Activated CD4-positive, alpha-beta T cell treated with anti-CD3 and anti-CD28 coated beads, Interleukin-2, amount 10 ng/mL, durations not matched to agents 7 days and 5 days (primary cell): ENCODE measurements around the gene ZP4. TPM values are rescaled to one million over a fixed set of nuclear protein-coding genes. Genes with fewer than 3 reads are reported as not detected.

ENCODE experiments used
- CTCF ChIA-PET: fragments of 350-600 bp; sonication (Branson Sonifier 250); formaldehyde crosslinking; loops from one replicate; lab custom pipeline; 2021; ENCODE audit warnings: antibody characterized with exemption; lab: Charles Lee
- POLR2A ChIA-PET: fragments of 350-600 bp; sonication (Branson Sonifier 250); formaldehyde crosslinking; loops from one replicate; lab custom pipeline; 2021; ENCODE audit warnings: antibody characterized with exemption; lab: Charles Lee
- DNase-seq: peaks from one replicate; pipeline ENCODE4 v3.0.0-alpha.2; 2020
- H3K27ac Mint-ChIP-seq: one replicate; pipeline ENCODE4 v1.8.0; 2021; ENCODE audit warnings: mild to moderate bottlenecking, moderate library complexity, mixed read lengths
- H3K27me3 Mint-ChIP-seq: one replicate; pipeline ENCODE4 v1.8.0; 2021; ENCODE audit warnings: mixed read lengths
- H3K36me3 Mint-ChIP-seq: one replicate; pipeline ENCODE4 v1.8.0; 2021; ENCODE audit warnings: low read depth, mixed read lengths
- H3K4me1 Mint-ChIP-seq: one replicate; pipeline ENCODE4 v1.8.0; 2021; ENCODE audit warnings: mixed read lengths
- H3K4me3 Mint-ChIP-seq: one replicate; pipeline ENCODE4 v1.8.0; 2021; ENCODE audit warnings: mild to moderate bottlenecking, moderate library complexity, mixed read lengths
- H3K9me3 Mint-ChIP-seq: one replicate; pipeline ENCODE4 v1.8.0; 2021; ENCODE audit warnings: mixed read lengths
- total RNA-seq, 2 experiments: library from RNA; stranded (reverse); gene quantifications; one replicate each; pipeline ENCODE4 v1.2.3, GENCODE V29; 2021

Gene ZP4
- total RNA-seq, 2 experiments from 2014 or later, result not detected

- Mint-ChIP-seq H3K27me3 (no peaks in the 10 kb centered on the region), H3K4me3 (no peak overlapping the region), H3K4me1 (no peaks in the 10 kb centered on the region), H3K9me3 (peaks cover 4% of the 10 kb centered on the region), H3K36me3 (no peaks in the 10 kb centered on the region), H3K27ac (no peak overlapping the region)
- DNase-seq, result no peak
- ChIA-PET CTCF (no interaction called here), POLR2A (no interaction called here)
Observed at GRCh38 chr1:237895630-237896029, 4.9 kb upstream of the ZP4 start.

GRCh38 chr1:237894131-237894530 is 3.4 kb upstream of the ZP4 start:
- Mint-ChIP-seq H3K4me1 (no peaks in the 10 kb centered on the region), H3K27me3 (no peaks in the 10 kb centered on the region), H3K27ac (no peak overlapping the region), H3K4me3 (no peak overlapping the region), H3K36me3 (no peaks in the 10 kb centered on the region), H3K9me3 (peaks cover 4% of the 10 kb centered on the region)
- CTCF ChIA-PET, result no interaction called here
- POLR2A ChIA-PET, result no interaction called here
- no peak for DNase-seq

GRCh38 chr1:237891979-237892378 is 1.3 kb upstream of the ZP4 start:
- H3K4me3 Mint-ChIP-seq, result no peak overlapping the region
- DNase-seq, result no peak
- CTCF ChIA-PET, result no interaction called here
- H3K4me1 Mint-ChIP-seq, result no peaks in the 10 kb centered on the region
- H3K36me3 Mint-ChIP-seq, result no peaks in the 10 kb centered on the region
- POLR2A ChIA-PET, result no interaction called here
- no peaks in the 10 kb centered on the region for H3K9me3 Mint-ChIP-seq
- H3K27me3 Mint-ChIP-seq, result no peaks in the 10 kb centered on the region
- no peak overlapping the region for H3K27ac Mint-ChIP-seq

- H3K4me3 Mint-ChIP-seq, result no peak overlapping the region
- H3K36me3 Mint-ChIP-seq, result no peaks in the 10 kb centered on the region
- no peak for DNase-seq
- CTCF ChIA-PET, result no interaction called here
- POLR2A ChIA-PET, result no interaction called here
- no peaks in the 10 kb centered on the region for H3K27me3 Mint-ChIP-seq
- no peak overlapping the region for H3K27ac Mint-ChIP-seq
- no peaks in the 10 kb centered on the region for H3K4me1 Mint-ChIP-seq
- H3K9me3 Mint-ChIP-seq, result no peaks in the 10 kb centered on the region
Observed at GRCh38 chr1:237891266-237891665, 544 bp upstream of the ZP4 start.

GRCh38 chr1:237890416-237890815 is 306 bp downstream of the ZP4 start:
- CTCF ChIA-PET, result no interaction called here

GRCh38 chr1:237888143-237888542 is 2.6 kb downstream of the ZP4 start:
- no peaks in the 10 kb centered on the region for H3K4me1 Mint-ChIP-seq
- no peaks in the 10 kb centered on the region for H3K9me3 Mint-ChIP-seq
- H3K36me3 Mint-ChIP-seq, result no peaks in the 10 kb centered on the region
- H3K4me3 Mint-ChIP-seq, result no peak overlapping the region
- DNase-seq, result no peak
- no peak overlapping the region for H3K27ac Mint-ChIP-seq
- POLR2A ChIA-PET, result no interaction called here
- H3K27me3 Mint-ChIP-seq, result no peaks in the 10 kb centered on the region
- CTCF ChIA-PET, result no interaction called here

More at GRCh38 chr1:237890416-237890815, 306 bp downstream of the ZP4 start:
- Mint-ChIP-seq H3K4me1 (no peaks in the 10 kb centered on the region), H3K4me3 (no peak overlapping the region), H3K36me3 (no peaks in the 10 kb centered on the region), H3K27ac (no peak overlapping the region), H3K27me3 (no peaks in the 10 kb centered on the region), H3K9me3 (no peaks in the 10 kb centered on the region)
- no peak for DNase-seq
- POLR2A ChIA-PET, result no interaction called here

- no peak overlapping the region for H3K4me3 Mint-ChIP-seq
- DNase-seq, result no peak
- H3K36me3 Mint-ChIP-seq, result no peaks in the 10 kb centered on the region
- ChIA-PET CTCF (no interaction called here), POLR2A (no interaction called here)
- no peaks in the 10 kb centered on the region for H3K4me1 Mint-ChIP-seq
- no peak overlapping the region for H3K27ac Mint-ChIP-seq
- no peaks in the 10 kb centered on the region for H3K27me3 Mint-ChIP-seq
- H3K9me3 Mint-ChIP-seq, result no peaks in the 10 kb centered on the region
Observed at GRCh38 chr1:237887542-237887941, 3.2 kb downstream of the ZP4 start.

- ChIA-PET CTCF (interaction anchor here (0.6 kb wide), 1 partner anchor 68 kb away, joined by 3 read pairs; no protein-coding TSS in a partner anchor), POLR2A (no interaction called here)
- Mint-ChIP-seq H3K27ac (no peak overlapping the region), H3K4me1 (no peaks in the 10 kb centered on the region), H3K9me3 (no peaks in the 10 kb centered on the region), H3K27me3 (no peaks in the 10 kb centered on the region), H3K4me3 (no peak overlapping the region), H3K36me3 (no peaks in the 10 kb centered on the region)
- DNase-seq, result no peak
Observed at GRCh38 chr1:237884237-237884636, 6.5 kb downstream of the ZP4 start.

- Mint-ChIP-seq H3K4me1 (no peaks in the 10 kb centered on the region), H3K4me3 (no peak overlapping the region), H3K36me3 (no peaks in the 10 kb centered on the region), H3K27ac (no peak overlapping the region), H3K9me3 (no peaks in the 10 kb centered on the region), H3K27me3 (no peaks in the 10 kb centered on the region)
- no peak for DNase-seq
- ChIA-PET CTCF (no interaction called here), POLR2A (no interaction called here)
Observed at GRCh38 chr1:237879195-237879594, 11.5 kb downstream of the ZP4 start.

- DNase-seq, result no peak
- CTCF ChIA-PET, result no interaction called here
- POLR2A ChIA-PET, result no interaction called here
- no peak overlapping the region for H3K27ac Mint-ChIP-seq
- no peak overlapping the region for H3K4me3 Mint-ChIP-seq
- H3K9me3 Mint-ChIP-seq, result no peaks in the 10 kb centered on the region
- no peaks in the 10 kb centered on the region for H3K27me3 Mint-ChIP-seq
- no peaks in the 10 kb centered on the region for H3K36me3 Mint-ChIP-seq
- H3K4me1 Mint-ChIP-seq, result no peaks in the 10 kb centered on the region
Observed at GRCh38 chr1:237878406-237878805, 12.3 kb downstream of the ZP4 start.

- no peaks in the 10 kb centered on the region for H3K9me3 Mint-ChIP-seq
- no peaks in the 10 kb centered on the region for H3K4me1 Mint-ChIP-seq
- DNase-seq, result no peak
- H3K27me3 Mint-ChIP-seq, result no peaks in the 10 kb centered on the region
- ChIA-PET POLR2A (no interaction called here), CTCF (no interaction called here)
- H3K27ac Mint-ChIP-seq, result no peak overlapping the region
- H3K4me3 Mint-ChIP-seq, result no peak overlapping the region
- H3K36me3 Mint-ChIP-seq, result no peaks in the 10 kb centered on the region
Observed at GRCh38 chr1:237877631-237878030, 13.1 kb downstream of the ZP4 start.

- Mint-ChIP-seq H3K27ac (no peak overlapping the region), H3K9me3 (no peaks in the 10 kb centered on the region), H3K4me3 (no peak overlapping the region), H3K4me1 (no peaks in the 10 kb centered on the region), H3K36me3 (no peaks in the 10 kb centered on the region), H3K27me3 (no peaks in the 10 kb centered on the region)
- ChIA-PET POLR2A (no interaction called here), CTCF (no interaction called here)
- no peak for DNase-seq
Observed at GRCh38 chr1:237875291-237875690, 15.4 kb downstream of the ZP4 start.

- H3K4me1 Mint-ChIP-seq, result no peaks in the 10 kb centered on the region
- H3K27ac Mint-ChIP-seq, result no peak overlapping the region
- no peak overlapping the region for H3K4me3 Mint-ChIP-seq
- ChIA-PET CTCF (no interaction called here), POLR2A (no interaction called here)
- H3K9me3 Mint-ChIP-seq, result no peaks in the 10 kb centered on the region
- no peaks in the 10 kb centered on the region for H3K27me3 Mint-ChIP-seq
- no peaks in the 10 kb centered on the region for H3K36me3 Mint-ChIP-seq
- DNase-seq, result no peak
Observed at GRCh38 chr1:237873487-237874211, 17.1 kb downstream of the ZP4 start.
